GM12878 (cell line): ENCODE measurements around the gene PRKN. TPM values are rescaled to one million over a fixed set of nuclear protein-coding genes. Genes with fewer than 3 reads are reported as not detected.

Source experiments
- ATAC-seq: fragments of 200-7000 bp; cut with Tn5 transposase; 3 replicates; pipeline ENCODE4 v1.9.1; 2020; ENCODE audit warnings: mild to moderate bottlenecking, moderate library complexity
- BruUV-seq: library from RNA; stranded (reverse); fragments of 400-500 nt; replicated peaks from 2 replicates; lab custom pipeline; 2021; lab: Mats Ljungman, UMichigan
- CTCF ChIA-PET: fragments of 300-600 bp; sonication (Branson Sonifier 250); formaldehyde crosslinking; extraction: SDS; loops from one replicate; lab custom pipeline; 2021; ENCODE audit warnings: inconsistent platforms; lab: Yijun Ruan, JAX
- POLR2A ChIA-PET: fragments of 350-600 bp; formaldehyde crosslinking; extraction: SDS; loops from one replicate; lab custom pipeline; 2021; ENCODE audit warnings: inconsistent platforms; lab: Charles Lee
- RAD21 ChIA-PET: fragments of 300-600 bp; sonication (Branson Sonifier 250); formaldehyde crosslinking; loops from one replicate; lab custom pipeline; 2023; ENCODE audit warnings: antibody characterized with exemption; ENCODE audit not compliant: unreplicated experiment; lab: Charles Lee
- SMC1A ChIA-PET: fragments of 300-600 bp; sonication (Branson Sonifier 250); formaldehyde crosslinking; loops from one replicate; lab custom pipeline; 2023; ENCODE audit not compliant: unreplicated experiment, uncharacterized antibody; lab: Charles Lee
- DNase-seq: peaks from one replicate; pipeline ENCODE4 v3.0.0-alpha.2; 2011; ENCODE audit warnings: low read depth, low spot score
- FAIRE-seq: peaks from 3 replicates; lab custom pipeline; 2011; peaks lifted over from hg19 to GRCh38; lab: Jason Lieb, UNC
- H2AFZ ChIP-seq: 2 replicates; pipeline ENCODE4 v1.6.0; 2011; ENCODE audit warnings: low read depth, low read length, control low read depth; ENCODE audit not compliant: control insufficient read depth
- H3K27ac ChIP-seq: 2 replicates; pipeline ENCODE4 v1.5.1; 2011; ENCODE audit warnings: control low read depth; ENCODE audit not compliant: control insufficient read depth, insufficient read depth
- H3K27me3 ChIP-seq, 2 experiments: replicated peaks in 1 of 2; 2 replicates each; pipeline versions ENCODE4 v1.6.0 to v1.6.1; 2011; ENCODE audit warnings: low read length in 1 of 2; ENCODE audit not compliant: control insufficient read depth in 2 of 2, insufficient read depth in 2 of 2
- H3K36me3 ChIP-seq, 2 experiments: 2 replicates each; pipeline ENCODE4 v1.5.1; 2011; ENCODE audit warnings: low read length in 1 of 2; ENCODE audit not compliant: control insufficient read depth in 2 of 2, insufficient read depth in 2 of 2
- H3K4me1 ChIP-seq: 2 replicates; pipeline ENCODE4 v1.6.1; 2011; ENCODE audit warnings: mild to moderate bottlenecking, low read length, moderate library complexity, mixed read lengths; ENCODE audit not compliant: control insufficient read depth, insufficient read depth
- H3K4me2 ChIP-seq: 2 replicates; pipeline ENCODE4 v1.6.0; 2011; ENCODE audit warnings: control low read depth; ENCODE audit not compliant: control insufficient read depth, insufficient read depth
- H3K4me3 ChIP-seq: fragments of 200-600 bp; sonication (generic); 2 replicates; pipeline ENCODE4 v1.5.1; 2016
- H3K79me2 ChIP-seq: 2 replicates; pipeline ENCODE4 v1.6.0; 2011; ENCODE audit warnings: low read length; ENCODE audit not compliant: control insufficient read depth, insufficient read depth
- H3K9ac ChIP-seq: 2 replicates; pipeline ENCODE4 v1.8.0; 2011; ENCODE audit warnings: low read length, control low read depth, mixed read lengths; ENCODE audit not compliant: control insufficient read depth, insufficient read depth
- H3K9me3 ChIP-seq: replicated peaks from 3 replicates; pipeline ENCODE4 v1.5.1; 2011; ENCODE audit warnings: mild to moderate bottlenecking, low read length; ENCODE audit not compliant: control insufficient read depth, insufficient read depth
- H4K20me1 ChIP-seq: 2 replicates; pipeline ENCODE4 v1.6.0; 2011; ENCODE audit not compliant: control insufficient read depth, insufficient read depth
- ATF7 ChIP-seq: fragments of 450-650 bp; IDR thresholded peaks from 2 replicates; pipeline ENCODE4 v1.6.1; 2016; ENCODE audit warnings: low read depth, mild to moderate bottlenecking
- CEBPZ ChIP-seq: fragments of 150-350 bp; IDR thresholded peaks from 2 replicates; pipeline ENCODE4 v1.6.1; 2016; ENCODE audit warnings: low read depth, low read length
- CHD1 ChIP-seq: IDR thresholded peaks from 2 replicates; pipeline ENCODE4 v1.6.1; 2012; ENCODE audit warnings: low read depth, low read length, improper control_type of control experiment
- ETV6 ChIP-seq, 2 experiments: fragments of 450-650 bp in 1 of 2; IDR thresholded peaks in 1 of 2; conservative IDR thresholded peaks in 1 of 2; 2 replicates each; pipeline ENCODE4 v1.6.1; 2014; ENCODE audit warnings: antibody characterized with exemption in 1 of 2, borderline replicate concordance in 1 of 2, low read depth in 1 of 2, mild to moderate bottlenecking in 1 of 2, moderate library complexity in 1 of 2
- IRF3 ChIP-seq: fragments of 450-650 bp; IDR thresholded peaks from 2 replicates; pipeline ENCODE4 v1.6.1; 2014; ENCODE audit warnings: mild to moderate bottlenecking
- LARP7 ChIP-seq: fragments of 450-650 bp; IDR thresholded peaks from 2 replicates; pipeline ENCODE4 v1.6.1; 2017; ENCODE audit warnings: mild to moderate bottlenecking
- MYB ChIP-seq: fragments of 150-350 bp; IDR thresholded peaks from 2 replicates; pipeline ENCODE4 v1.6.1; 2014; ENCODE audit warnings: mild to moderate bottlenecking, low read depth, low read length, borderline replicate concordance
- NRF1 ChIP-seq: conservative IDR thresholded peaks from 2 replicates; pipeline ENCODE4 v1.6.1; 2011; ENCODE audit warnings: mild to moderate bottlenecking, low read depth, low read length, improper control_type of control experiment
- PBX3 ChIP-seq: IDR thresholded peaks from 2 replicates; pipeline ENCODE4 v1.6.1; 2011; ENCODE audit warnings: mild to moderate bottlenecking, low read depth, low read length, moderate library complexity; ENCODE audit not compliant: insufficient replicate concordance
- ZBED1 ChIP-seq: IDR thresholded peaks from 2 replicates; pipeline ENCODE4 v1.6.1; 2016; ENCODE audit warnings: borderline replicate concordance
- whole genome bisulfite sequencing: methylation state at CpG from one replicate; pipeline ENCODE4 v1.1.6; 2016; ENCODE audit warnings: low lambda C conversion rate; ENCODE audit not compliant: insufficient replicate concordance, insufficient coverage; ENCODE audit errors: missing lambda C conversion rate; 5-methylcytosine and 5-hydroxymethylcytosine counted together
- in situ Hi-C: fragments of 300-500 bp; cut with MboI; formaldehyde crosslinking; loops from 9 replicates; pipeline ENCODE4 v1.14.3; 2018; ENCODE audit warnings: mixed read lengths
- intact Hi-C: fragments of 100-400 bp; cut with micrococcal nuclease; formaldehyde crosslinking; loops from one replicate; pipeline ENCODE4 v1.14.2; 2022; ENCODE audit not compliant: unreplicated experiment
- polyA plus RNA-seq, 11 experiments: library from polyadenylated mRNA; depleted of rRNA in 4 of 11; unstranded in 6 of 11; stranded (reverse) in 5 of 11; fragments of >200 nt; fragmentation: Nextera tagmentation in 4 of 11; fragmentation: Illumina TruSeq in 1 of 11; extraction: Ambion mirVana in 4 of 11; extraction: Trizol in 1 of 11; gene quantifications; 1 replicate in 1 of 11; 2 replicates in 10 of 11; pipeline versions ENCODE4 v1.2.1 to v1.2.3, GENCODE V29; 2011 to 2016; ENCODE audit warnings: inconsistent platforms in 2 of 11, missing spikeins in 2 of 11, low read depth in 1 of 11
- total RNA-seq, 4 experiments: library from RNA; depleted of rRNA in 3 of 4; stranded (reverse); fragments of >200 nt in 3 of 4; fragmentation: Illumina TruSeq in 1 of 4; extraction: Trizol in 1 of 4; gene quantifications; 2 replicates each; pipeline versions ENCODE4 v1.2.1 to v1.2.3, GENCODE V29; 2013 to 2021
- TF ChIP-seq, protein P1 (sequence below): fragments of 450-650 bp; conservative IDR thresholded peaks from 2 replicates; pipeline ENCODE4 v1.6.1; 2017; ENCODE audit warnings: mild to moderate bottlenecking, moderate library complexity
- TF ChIP-seq, protein P2 (sequence below): fragments of 450-650 bp; IDR thresholded peaks from 2 replicates; pipeline ENCODE4 v1.6.1; 2017; ENCODE audit warnings: low read depth, mild to moderate bottlenecking, moderate library complexity

PRKN gene
- total and polyA plus RNA-seq, 10 of the 15 experiments (the other 5 are each of a cell fraction or from before 2014, with no cell fraction given) = 0.06 to 0.09 TPM; not detected in 8

DNA sequence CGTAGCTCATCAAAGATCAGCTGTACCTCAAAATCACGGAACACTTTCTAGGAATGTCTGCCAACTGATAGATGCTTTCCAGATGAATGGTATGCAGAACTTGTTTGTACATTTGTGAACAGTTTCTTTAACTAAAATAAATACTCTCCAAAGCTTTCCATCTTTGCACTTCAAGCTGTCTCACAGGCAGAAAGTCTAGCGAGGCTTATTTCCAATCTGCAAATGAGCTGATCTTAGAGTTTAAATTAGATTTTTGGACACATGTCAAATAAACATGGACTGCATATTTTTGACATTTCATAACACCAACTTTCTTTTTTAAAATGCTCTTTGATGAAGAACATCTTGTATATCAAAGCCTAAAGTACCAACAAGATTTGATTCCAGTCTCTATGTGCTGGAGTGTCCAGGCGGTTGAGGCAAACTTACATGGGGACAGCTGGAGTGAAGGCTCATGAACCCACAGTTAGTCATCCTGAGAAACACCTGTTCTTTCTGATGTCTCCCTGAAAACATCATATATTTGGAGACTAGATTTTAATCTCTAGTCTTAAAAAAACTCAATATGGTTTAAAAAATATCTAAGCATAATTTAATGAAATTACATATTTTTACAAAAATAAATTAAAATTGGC, 1185.1 kb downstream of the PRKN start (continued):
- no peak for TF ChIP-seq PBX3
- TF ChIP-seq, all 136 proteins: peak for 0

DNA sequence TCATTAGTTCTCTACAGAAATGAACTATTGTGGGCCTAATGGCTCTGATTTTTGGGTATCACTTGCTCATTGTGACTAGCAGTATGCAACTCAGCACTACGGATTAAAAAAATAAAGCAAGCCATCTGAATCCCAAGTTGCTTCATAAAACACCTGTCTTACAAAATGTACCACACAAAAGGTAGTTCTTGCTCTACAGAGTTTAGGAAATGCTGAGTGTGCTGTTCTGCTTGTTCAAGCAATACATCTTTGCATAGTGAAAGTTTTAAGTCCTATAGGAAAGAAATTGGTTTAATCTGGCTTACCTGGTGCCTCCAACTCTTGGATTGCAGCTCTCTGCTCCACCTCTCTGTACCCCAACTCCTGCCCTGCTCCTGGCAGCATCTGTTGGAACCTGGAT, 1187.0 kb downstream of the PRKN start:
- Histone ChIP-seq H3K79me2 (no peaks in the 10 kb centered on the region), H3K9ac (no peak overlapping the region), H4K20me1 (no peaks in the 10 kb centered on the region), H3K9me3 (no peaks in the 10 kb centered on the region), H3K4me2 (no peak overlapping the region), H3K4me1 (no peaks in the 10 kb centered on the region), H2AFZ (no peak overlapping the region), H3K27ac (no peak overlapping the region), H3K27me3 (no peaks in the 10 kb centered on the region; a peak in 1 of 4 replicates), H3K36me3 (no peaks in the 10 kb centered on the region), H3K4me3 (no peak overlapping the region)
- ChIA-PET SMC1A (no interaction called here), POLR2A (no interaction called here), RAD21 (no interaction called here), CTCF (no interaction called here)
- intact Hi-C loops = no loop called here
- in situ Hi-C loops = no loop called here
- FAIRE-seq (no peak), ATAC-seq (no peak), DNase-seq (no peak)
- no TSS peak for BruUV-seq
- 33% methylated on average over 1 of the region's 1 CpG for WGBS
- TF ChIP-seq IRF3 (no peak), CHD1 (no peak), ATF7 (no peak), ZBED1 (no peak), ETV6 (conservative IDR thresholded peaks at IDR 0.05 in 1 of 2, IDR thresholded peaks at IDR 0.05 in 1 of 2; ENCODE audit: borderline replicate concordance in 1 of 2, low read depth in 1 of 2) (no peak), MYB (no peak), LARP7 (no peak), NRF1 (no peak), CEBPZ (no peak)
- TF ChIP-seq, protein P1, sequence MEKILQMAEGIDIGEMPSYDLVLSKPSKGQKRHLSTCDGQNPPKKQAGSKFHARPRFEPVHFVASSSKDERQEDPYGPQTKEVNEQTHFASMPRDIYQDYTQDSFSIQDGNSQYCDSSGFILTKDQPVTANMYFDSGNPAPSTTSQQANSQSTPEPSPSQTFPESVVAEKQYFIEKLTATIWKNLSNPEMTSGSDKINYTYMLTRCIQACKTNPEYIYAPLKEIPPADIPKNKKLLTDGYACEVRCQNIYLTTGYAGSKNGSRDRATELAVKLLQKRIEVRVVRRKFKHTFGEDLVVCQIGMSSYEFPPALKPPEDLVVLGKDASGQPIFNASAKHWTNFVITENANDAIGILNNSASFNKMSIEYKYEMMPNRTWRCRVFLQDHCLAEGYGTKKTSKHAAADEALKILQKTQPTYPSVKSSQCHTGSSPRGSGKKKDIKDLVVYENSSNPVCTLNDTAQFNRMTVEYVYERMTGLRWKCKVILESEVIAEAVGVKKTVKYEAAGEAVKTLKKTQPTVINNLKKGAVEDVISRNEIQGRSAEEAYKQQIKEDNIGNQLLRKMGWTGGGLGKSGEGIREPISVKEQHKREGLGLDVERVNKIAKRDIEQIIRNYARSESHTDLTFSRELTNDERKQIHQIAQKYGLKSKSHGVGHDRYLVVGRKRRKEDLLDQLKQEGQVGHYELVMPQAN = no peak
- TF ChIP-seq, protein P2, sequence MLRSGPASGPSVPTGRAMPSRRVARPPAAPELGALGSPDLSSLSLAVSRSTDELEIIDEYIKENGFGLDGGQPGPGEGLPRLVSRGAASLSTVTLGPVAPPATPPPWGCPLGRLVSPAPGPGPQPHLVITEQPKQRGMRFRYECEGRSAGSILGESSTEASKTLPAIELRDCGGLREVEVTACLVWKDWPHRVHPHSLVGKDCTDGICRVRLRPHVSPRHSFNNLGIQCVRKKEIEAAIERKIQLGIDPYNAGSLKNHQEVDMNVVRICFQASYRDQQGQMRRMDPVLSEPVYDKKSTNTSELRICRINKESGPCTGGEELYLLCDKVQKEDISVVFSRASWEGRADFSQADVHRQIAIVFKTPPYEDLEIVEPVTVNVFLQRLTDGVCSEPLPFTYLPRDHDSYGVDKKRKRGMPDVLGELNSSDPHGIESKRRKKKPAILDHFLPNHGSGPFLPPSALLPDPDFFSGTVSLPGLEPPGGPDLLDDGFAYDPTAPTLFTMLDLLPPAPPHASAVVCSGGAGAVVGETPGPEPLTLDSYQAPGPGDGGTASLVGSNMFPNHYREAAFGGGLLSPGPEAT = no peak
